Forelimb muscle (tissue), 1 donor: ENCODE results near the gene GPRIN3. TPM values are rescaled to one million over a fixed set of nuclear protein-coding genes. Genes with fewer than 3 reads are reported as not detected.
"Not testable (repeated sequence)": the region's sequence is repeated elsewhere in the genome, so short reads cannot be mapped to it uniquely, and the experiment has no call there.

Experiments used
- DNase-seq: peaks from one replicate; pipeline ENCODE4 v3.0.0-alpha.2; 2013; ENCODE audit warnings: low read depth
- polyA plus RNA-seq: library from polyadenylated mRNA; unstranded; fragments of 120-200 nt; gene quantifications from one replicate; pipeline ENCODE4 v1.2.1, GENCODE V29; 2013; ENCODE audit not compliant: insufficient read length

GPRIN3 gene
- polyA plus RNA-seq, 1 donor = 3.0 TPM

GRCh38 chr4:89216866-89217265 lies 90.7 kb downstream of the GPRIN3 start:
- DNase-seq = no peak

DNA sequence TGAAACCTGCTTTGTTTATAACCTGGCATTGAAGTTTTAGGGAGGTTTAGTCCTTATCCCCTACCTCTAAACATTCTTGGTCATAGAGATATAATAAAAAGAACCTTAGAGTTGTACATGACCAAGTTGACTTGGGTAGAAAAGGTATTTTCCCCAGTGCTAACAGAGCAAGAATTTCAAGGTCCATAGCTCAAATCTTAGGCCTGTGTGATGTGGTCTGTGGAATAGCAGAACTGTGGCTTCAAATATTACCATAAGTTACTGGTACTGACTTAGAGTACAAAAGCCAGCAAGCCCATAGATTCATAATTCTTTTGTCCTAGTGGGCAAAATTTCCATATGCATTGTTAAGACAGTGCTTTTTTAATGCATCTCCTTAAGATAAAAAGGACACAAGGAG lies 91.2 kb downstream of the GPRIN3 start:
- DNase-seq = no peak

GRCh38 chr4:89215736-89216135 lies 91.9 kb downstream of the GPRIN3 start:
- no peak for DNase-seq

DNA sequence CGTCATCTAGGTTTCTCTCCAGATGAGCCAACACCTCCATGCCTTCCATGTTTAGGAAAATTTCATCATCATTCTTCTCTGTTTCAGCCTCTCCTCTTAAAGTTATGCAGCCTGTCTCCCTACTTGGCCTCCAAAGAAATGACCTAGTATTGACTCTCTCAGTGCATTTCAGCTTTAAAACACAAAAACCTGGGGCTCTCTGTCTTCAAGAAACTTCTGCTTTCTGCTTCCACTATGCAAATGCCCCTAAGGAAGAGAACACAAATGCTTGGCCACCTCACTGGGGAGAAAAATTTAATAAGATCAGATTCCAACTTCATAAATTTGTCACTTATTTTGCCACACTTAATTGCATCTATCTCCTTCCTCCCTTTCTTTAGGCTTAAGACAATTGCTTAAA lies 93.3 kb downstream of the GPRIN3 start:
- no peak for DNase-seq

GRCh38 chr4:89213382-89213701 lies 94.3 kb downstream of the GPRIN3 start:
- no peak for DNase-seq

GRCh38 chr4:89212666-89213381 lies 94.8 kb downstream of the GPRIN3 start:
- DNase-seq = no peak

- no peak for DNase-seq
Observed at GRCh38 chr4:89204624-89205023, 103.0 kb downstream of the GPRIN3 start.

DNA sequence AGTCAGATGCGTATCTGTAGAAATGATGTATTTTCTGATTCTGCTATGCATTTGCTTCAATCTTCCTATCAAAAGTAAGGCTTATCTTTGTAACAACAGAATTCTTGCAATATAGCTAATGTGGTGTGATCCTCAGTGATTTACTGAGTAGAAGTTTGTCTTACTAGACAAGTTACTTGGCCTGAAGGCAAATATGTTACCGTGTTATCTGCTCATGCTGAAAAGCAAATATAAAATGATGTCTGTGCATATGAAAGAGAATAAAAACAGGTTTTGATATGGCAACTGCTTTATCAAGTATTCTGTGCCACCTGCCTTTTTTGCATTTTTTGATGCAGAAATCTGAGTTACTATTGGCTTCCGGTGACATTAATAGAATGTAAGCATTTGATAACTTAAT lies 103.7 kb downstream of the GPRIN3 start:
- DNase-seq = no peak

DNA sequence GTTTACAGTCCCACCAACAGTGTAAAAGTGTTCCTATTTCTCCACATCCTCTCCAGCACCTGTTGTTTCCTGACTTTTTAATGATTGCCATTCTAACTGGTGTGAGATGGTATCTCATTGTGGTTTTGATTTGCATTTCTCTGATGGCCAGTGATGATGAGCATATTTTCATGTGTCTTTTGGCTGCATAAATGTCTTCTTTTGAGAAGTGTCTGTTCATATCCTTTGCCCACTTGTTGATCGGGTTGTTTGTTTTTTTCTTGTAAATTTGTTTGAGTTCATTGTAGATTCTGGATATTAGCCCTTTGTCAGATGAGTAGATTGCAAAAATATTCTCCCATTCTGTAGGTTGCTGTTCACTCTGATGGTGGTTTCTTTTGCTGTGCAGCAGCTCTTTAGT lies 108.2 kb downstream of the GPRIN3 start:
- DNase-seq = not testable (repeated sequence)

- no peak for DNase-seq
Observed at GRCh38 chr4:89197920-89198319, 109.7 kb downstream of the GPRIN3 start.

- no peak for DNase-seq
Observed at GRCh38 chr4:89196745-89197144, 110.9 kb downstream of the GPRIN3 start.

- DNase-seq = no peak
Observed at GRCh38 chr4:89196056-89196674, 111.4 kb downstream of the GPRIN3 start.

DNA sequence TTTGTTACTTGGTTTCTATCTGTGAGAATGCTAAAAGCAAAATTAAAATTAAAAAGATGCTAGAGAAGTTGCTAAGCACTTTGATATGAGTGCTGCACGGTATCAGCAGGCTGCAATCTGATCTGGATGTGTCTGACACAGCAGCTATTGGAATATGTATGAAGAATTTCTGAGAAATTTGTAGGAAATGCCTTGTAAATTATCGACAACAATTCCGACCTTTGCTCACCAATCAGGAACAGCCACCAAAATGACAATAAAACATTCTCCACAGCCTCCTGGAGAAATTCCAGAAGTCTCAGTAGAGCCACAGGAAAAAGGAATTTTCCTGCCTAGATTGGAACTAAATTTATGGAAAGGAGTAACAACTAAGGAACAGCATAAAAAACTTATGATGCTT lies 113.8 kb downstream of the GPRIN3 start:
- DNase-seq = no peak

Other genes starting within 250 kb of the GPRIN3 start
- gene TIGD2, start 196.3 kb downstream of the GPRIN3 start, polyA plus RNA-seq = 5.7 TPM